Ectodermal cell (in vitro differentiated cells): ENCODE measurements around the gene LARGE1.
A peak's percentile ranks its signal among the peaks of the same experiment; 100 is the strongest.

Experiments used
- H3K27ac ChIP-seq: 2 replicates; pipeline ENCODE4 v1.7.0; 2013; ENCODE audit warnings: mild to moderate bottlenecking, low read depth, low read length; ENCODE audit not compliant: insufficient read depth, poor library complexity, severe bottlenecking
- H3K27me3 ChIP-seq: 2 replicates; pipeline ENCODE4 v1.7.0; 2013; ENCODE audit warnings: mild to moderate bottlenecking, low read length; ENCODE audit not compliant: insufficient read depth, control insufficient read depth, poor library complexity, severe bottlenecking
- H3K36me3 ChIP-seq: one replicate; pipeline ENCODE4 v1.7.0; 2013; ENCODE audit warnings: low read length; ENCODE audit not compliant: control insufficient read depth, insufficient read depth
- H3K4me1 ChIP-seq: one replicate; pipeline ENCODE4 v1.7.0; 2013; ENCODE audit warnings: low read length; ENCODE audit not compliant: control insufficient read depth, insufficient read depth
- H3K4me3 ChIP-seq: 2 replicates; pipeline ENCODE4 v1.7.0; 2013; ENCODE audit warnings: low read depth, low read length, control low read depth; ENCODE audit not compliant: insufficient read depth
- H3K9me3 ChIP-seq: 2 replicates; pipeline ENCODE4 v1.7.0; 2013; ENCODE audit warnings: mild to moderate bottlenecking, low read length, moderate library complexity; ENCODE audit not compliant: control insufficient read depth
- WGBS, 2 experiments: methylation state at CpG; one replicate each; pipeline ENCODE4 v1.1.7; 2013; ENCODE audit warnings: missing lambda C conversion rate in 2 of 2; 5-methylcytosine and 5-hydroxymethylcytosine counted together

Gene LARGE1

GRCh38 chr22:33812360-33812977, 107.8 kb downstream of the LARGE1 start:
- Histone ChIP-seq H3K27ac (no peak overlapping the region), H3K4me1 (peaks cover 18% of the 10 kb centered on the region), H3K27me3 (no peaks in the 10 kb centered on the region), H3K4me3 (no peak overlapping the region), H3K9me3 (no peaks in the 10 kb centered on the region), H3K36me3 (no peaks in the 10 kb centered on the region)
- 69 to 77% methylated on average over 7 of the region's 7 CpGs for WGBS, 2 experiments

GRCh38 chr22:33811686-33812085, 108.6 kb downstream of the LARGE1 start:
- no peaks in the 10 kb centered on the region for H3K9me3 ChIP-seq
- H3K4me3 ChIP-seq: no peak overlapping the region
- H3K27ac ChIP-seq: peak overlapping the region; percentile 67
- H3K27me3 ChIP-seq: no peaks in the 10 kb centered on the region
- no peaks in the 10 kb centered on the region for H3K36me3 ChIP-seq
- WGBS, 2 experiments: 67 to 68% methylated on average over 5 of the region's 5 CpGs
- H3K4me1 ChIP-seq: peaks cover 18% of the 10 kb centered on the region

- Histone ChIP-seq H3K4me3 (no peak overlapping the region), H3K4me1 (peaks cover 18% of the 10 kb centered on the region), H3K9me3 (no peaks in the 10 kb centered on the region), H3K27ac (peak overlapping the region; percentile 67), H3K36me3 (no peaks in the 10 kb centered on the region), H3K27me3 (no peaks in the 10 kb centered on the region)
- WGBS, 2 experiments: 76 to 88% methylated on average over 4 of the region's 4 CpGs
Measured at GRCh38 chr22:33811208-33811607, 109.1 kb downstream of the LARGE1 start.

GRCh38 chr22:33807470-33807869, 112.8 kb downstream of the LARGE1 start:
- Histone ChIP-seq H3K4me1 (peaks cover 16% of the 10 kb centered on the region), H3K36me3 (no peaks in the 10 kb centered on the region), H3K4me3 (no peak overlapping the region), H3K9me3 (no peaks in the 10 kb centered on the region), H3K27me3 (no peaks in the 10 kb centered on the region), H3K27ac (no peak overlapping the region)
- WGBS, 2 experiments: 97 to 98% methylated on average over 3 of the region's 4 CpGs

GRCh38 chr22:33806191-33806590, 114.1 kb downstream of the LARGE1 start:
- Histone ChIP-seq H3K36me3 (peaks cover 4% of the 10 kb centered on the region), H3K27me3 (no peaks in the 10 kb centered on the region), H3K4me1 (peaks cover 3% of the 10 kb centered on the region), H3K27ac (no peak overlapping the region), H3K9me3 (no peaks in the 10 kb centered on the region), H3K4me3 (no peak overlapping the region)
- 56 to 59% methylated on average over 3 of the region's 3 CpGs for WGBS, 2 experiments

GRCh38 chr22:33803371-33804282, 116.6 kb downstream of the LARGE1 start:
- WGBS, 2 experiments: 95% methylated on average over 7 of the region's 7 CpGs
- peaks cover 4% of the 10 kb centered on the region for H3K36me3 ChIP-seq
- H3K4me3 ChIP-seq: no peak overlapping the region
- H3K9me3 ChIP-seq: no peaks in the 10 kb centered on the region
- H3K27ac ChIP-seq: no peak overlapping the region
- no peaks in the 10 kb centered on the region for H3K27me3 ChIP-seq
- H3K4me1 ChIP-seq: no peaks in the 10 kb centered on the region

GRCh38 chr22:33798401-33798800, 121.9 kb downstream of the LARGE1 start:
- Histone ChIP-seq H3K4me1 (no peaks in the 10 kb centered on the region), H3K36me3 (peaks cover 4% of the 10 kb centered on the region), H3K4me3 (no peak overlapping the region), H3K27me3 (no peaks in the 10 kb centered on the region), H3K9me3 (no peaks in the 10 kb centered on the region), H3K27ac (no peak overlapping the region)
- WGBS, 2 experiments: 93 to 94% methylated on average over 6 of the region's 6 CpGs

- 86 to 93% methylated on average over 5 of the region's 5 CpGs for whole genome bisulfite sequencing, 2 experiments
- H3K27me3 ChIP-seq: no peaks in the 10 kb centered on the region
- H3K27ac ChIP-seq: no peak overlapping the region
Measured at GRCh38 chr22:33796494-33796893, 123.8 kb downstream of the LARGE1 start.

GRCh38 chr22:33793475-33793874, 126.8 kb downstream of the LARGE1 start:
- no peaks in the 10 kb centered on the region for H3K9me3 ChIP-seq
- H3K4me1 ChIP-seq: no peaks in the 10 kb centered on the region
- no peak overlapping the region for H3K27ac ChIP-seq
- no peak overlapping the region for H3K4me3 ChIP-seq
- WGBS, 2 experiments: 88 to 95% methylated on average over 3 of the region's 3 CpGs
- peaks cover 3% of the 10 kb centered on the region for H3K36me3 ChIP-seq
- no peaks in the 10 kb centered on the region for H3K27me3 ChIP-seq

More at GRCh38 chr22:33796494-33796893, 123.8 kb downstream of the LARGE1 start:
- no peaks in the 10 kb centered on the region for H3K9me3 ChIP-seq
- no peak overlapping the region for H3K4me3 ChIP-seq
- H3K36me3 ChIP-seq: no peaks in the 10 kb centered on the region
- H3K4me1 ChIP-seq: no peaks in the 10 kb centered on the region

GRCh38 chr22:33792832-33793231, 127.4 kb downstream of the LARGE1 start:
- Histone ChIP-seq H3K27me3 (no peaks in the 10 kb centered on the region), H3K4me3 (no peak overlapping the region), H3K9me3 (no peaks in the 10 kb centered on the region), H3K4me1 (no peaks in the 10 kb centered on the region), H3K27ac (no peak overlapping the region), H3K36me3 (peaks cover 3% of the 10 kb centered on the region)
- 85 to 89% methylated on average over 7 of the region's 7 CpGs for WGBS, 2 experiments
